ENCODE data around the gene DKKL1.

Gene DKKL1

GRCh38 chr19:49407079-49407478 lies 43.4 kb downstream of the DKKL1 start:
- no peak overlapping the region for H3K4me3 ChIP-seq (ENCODE audit: low read depth, low read length, poor library complexity, severe bottlenecking)
- no peaks in the 10 kb centered on the region for H4K20me1 ChIP-seq (ENCODE audit: insufficient read depth, low read length)
- H3K4me1 ChIP-seq (ENCODE audit: insufficient read depth, low read length, severe bottlenecking) = peaks cover 46% of the 10 kb centered on the region
- no peak overlapping the region for H3K27ac ChIP-seq (ENCODE audit: low read depth, low read length, poor library complexity, severe bottlenecking)
- TF ChIP-seq CTCF (IDR thresholded peaks at IDR 0.05; ENCODE audit: low read length) = no peak
- no peak for TF ChIP-seq EZH2 (IDR thresholded peaks at IDR 0.05; ENCODE audit: borderline replicate concordance, low read length)
- no peaks in the 10 kb centered on the region for H3K36me3 ChIP-seq (ENCODE audit: insufficient read depth, low read length)
- H3K9me3 ChIP-seq (ENCODE audit: low read length) = no peaks in the 10 kb centered on the region
- H3K9ac ChIP-seq (ENCODE audit: low read length) = no peak overlapping the region
- no peaks in the 10 kb centered on the region for H3K9me2 ChIP-seq (ENCODE audit: low read depth, low read length)
- H3K27me3 ChIP-seq (ENCODE audit: insufficient read depth, low read length) = no peaks in the 10 kb centered on the region
- no peak overlapping the region for H2AFZ ChIP-seq (ENCODE audit: low read length)
- no peak overlapping the region for H3K4me2 ChIP-seq (ENCODE audit: low read length)
- no peaks in the 10 kb centered on the region for H3F3A ChIP-seq (ENCODE audit: insufficient read depth, low read length)
- no peaks in the 10 kb centered on the region for H3K79me2 ChIP-seq (ENCODE audit: insufficient read depth, low read length)

GRCh38 chr19:49407482-49408015 lies 43.9 kb downstream of the DKKL1 start:
- no peaks in the 10 kb centered on the region for H3K9me3 ChIP-seq (ENCODE audit: low read length)
- peaks cover 46% of the 10 kb centered on the region for H3K4me1 ChIP-seq (ENCODE audit: insufficient read depth, low read length, severe bottlenecking)
- H3F3A ChIP-seq (ENCODE audit: insufficient read depth, low read length) = no peaks in the 10 kb centered on the region
- no peaks in the 10 kb centered on the region for H3K9me2 ChIP-seq (ENCODE audit: low read depth, low read length)
- H3K79me2 ChIP-seq (ENCODE audit: insufficient read depth, low read length) = no peaks in the 10 kb centered on the region
- no peaks in the 10 kb centered on the region for H4K20me1 ChIP-seq (ENCODE audit: insufficient read depth, low read length)
- no peak overlapping the region for H3K4me2 ChIP-seq (ENCODE audit: low read length)
- H3K27ac ChIP-seq (ENCODE audit: low read depth, low read length, poor library complexity, severe bottlenecking) = no peak overlapping the region
- TF ChIP-seq CTCF (IDR thresholded peaks at IDR 0.05; ENCODE audit: low read length) (no peak), EZH2 (IDR thresholded peaks at IDR 0.05; ENCODE audit: borderline replicate concordance, low read length) (no peak)
- no peaks in the 10 kb centered on the region for H3K27me3 ChIP-seq (ENCODE audit: insufficient read depth, low read length)
- no peak overlapping the region for H3K9ac ChIP-seq (ENCODE audit: low read length)
- H3K36me3 ChIP-seq (ENCODE audit: insufficient read depth, low read length) = no peaks in the 10 kb centered on the region
- H2AFZ ChIP-seq (ENCODE audit: low read length) = no peak overlapping the region
- H3K4me3 ChIP-seq (ENCODE audit: low read depth, low read length, poor library complexity, severe bottlenecking) = no peak overlapping the region

- Histone ChIP-seq H3K27ac (ENCODE audit: low read depth, low read length, poor library complexity, severe bottlenecking) (peak overlapping the region; percentile 72), H3K9me3 (ENCODE audit: low read length) (no peaks in the 10 kb centered on the region), H3F3A (ENCODE audit: insufficient read depth, low read length) (no peaks in the 10 kb centered on the region), H3K4me3 (ENCODE audit: low read depth, low read length, poor library complexity, severe bottlenecking) (peak overlapping the region; percentile 11), H3K27me3 (ENCODE audit: insufficient read depth, low read length) (no peaks in the 10 kb centered on the region), H3K79me2 (ENCODE audit: insufficient read depth, low read length) (no peaks in the 10 kb centered on the region), H3K9me2 (ENCODE audit: low read depth, low read length) (no peaks in the 10 kb centered on the region), H3K36me3 (ENCODE audit: insufficient read depth, low read length) (no peaks in the 10 kb centered on the region), H3K4me2 (ENCODE audit: low read length) (peak overlapping the region; percentile 53), H3K4me1 (ENCODE audit: insufficient read depth, low read length, severe bottlenecking) (peaks cover 33% of the 10 kb centered on the region), H4K20me1 (ENCODE audit: insufficient read depth, low read length) (no peaks in the 10 kb centered on the region), H2AFZ (ENCODE audit: low read length) (no peak overlapping the region), H3K9ac (ENCODE audit: low read length) (peak overlapping the region; percentile 17; the same call in 1 of the 2 replicates)
- no peak for TF ChIP-seq CTCF (IDR thresholded peaks at IDR 0.05; ENCODE audit: low read length)
- no peak for TF ChIP-seq EZH2 (IDR thresholded peaks at IDR 0.05; ENCODE audit: borderline replicate concordance, low read length)
Measured at GRCh38 chr19:49408816-49409440, 45.3 kb downstream of the DKKL1 start.
